ENCODE data around the gene CHSY3.

- TF ChIP-seq, protein P1, sequence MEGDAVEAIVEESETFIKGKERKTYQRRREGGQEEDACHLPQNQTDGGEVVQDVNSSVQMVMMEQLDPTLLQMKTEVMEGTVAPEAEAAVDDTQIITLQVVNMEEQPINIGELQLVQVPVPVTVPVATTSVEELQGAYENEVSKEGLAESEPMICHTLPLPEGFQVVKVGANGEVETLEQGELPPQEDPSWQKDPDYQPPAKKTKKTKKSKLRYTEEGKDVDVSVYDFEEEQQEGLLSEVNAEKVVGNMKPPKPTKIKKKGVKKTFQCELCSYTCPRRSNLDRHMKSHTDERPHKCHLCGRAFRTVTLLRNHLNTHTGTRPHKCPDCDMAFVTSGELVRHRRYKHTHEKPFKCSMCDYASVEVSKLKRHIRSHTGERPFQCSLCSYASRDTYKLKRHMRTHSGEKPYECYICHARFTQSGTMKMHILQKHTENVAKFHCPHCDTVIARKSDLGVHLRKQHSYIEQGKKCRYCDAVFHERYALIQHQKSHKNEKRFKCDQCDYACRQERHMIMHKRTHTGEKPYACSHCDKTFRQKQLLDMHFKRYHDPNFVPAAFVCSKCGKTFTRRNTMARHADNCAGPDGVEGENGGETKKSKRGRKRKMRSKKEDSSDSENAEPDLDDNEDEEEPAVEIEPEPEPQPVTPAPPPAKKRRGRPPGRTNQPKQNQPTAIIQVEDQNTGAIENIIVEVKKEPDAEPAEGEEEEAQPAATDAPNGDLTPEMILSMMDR (IDR thresholded peaks at IDR 0.05), result no peak
- no peak for TF ChIP-seq POLR2A (IDR thresholded peaks at IDR 0.05)
These were observed 605 bp downstream of the CHSY3 start for GRCh38 chr5:129904667-129905472.
